GM13976 (cell line): ENCODE data around the gene CENPC.

Source experiments
- DNase-seq: peaks from one replicate; pipeline ENCODE4 v3.0.0; 2012; ENCODE audit warnings: low spot score
- CTCF ChIP-seq: IDR thresholded peaks from 2 replicates; pipeline ENCODE4 v1.5.1; 2012; ENCODE audit warnings: borderline replicate concordance, mild to moderate bottlenecking; ENCODE audit not compliant: insufficient read depth; ENCODE audit errors: extremely low read depth, missing control alignments, control extremely low read depth
- in situ Hi-C: fragments of 300-500 bp; cut with MboI; formaldehyde crosslinking; loops from one replicate; pipeline ENCODE4 v1.12.0; 2022; ENCODE audit warnings: low sequenced_read_pairs, mixed read lengths, inconsistent platforms; ENCODE audit not compliant: unreplicated experiment

CENPC gene

GRCh38 chr4:67468830-67469229 lies 76.5 kb downstream of the CENPC start:
- DNase-seq = no peak
- in situ Hi-C loops = no loop called here

GRCh38 chr4:67466751-67467150 lies 78.6 kb downstream of the CENPC start:
- no peak for TF ChIP-seq CTCF
- no peak for DNase-seq

More at GRCh38 chr4:67468830-67469229, 76.5 kb downstream of the CENPC start:
- no peak for TF ChIP-seq CTCF

GRCh38 chr4:67465763-67466052 lies 79.6 kb downstream of the CENPC start:
- in situ Hi-C loops = no loop called here
- TF ChIP-seq CTCF = no peak
- DNase-seq = no peak

More at GRCh38 chr4:67466751-67467150, 78.6 kb downstream of the CENPC start:
- in situ Hi-C loops = no loop called here

- no peak for TF ChIP-seq CTCF
- in situ Hi-C loops = no loop called here
- no peak for DNase-seq
These were observed 80.1 kb downstream of the CENPC start for GRCh38 chr4:67465032-67465762.

GRCh38 chr4:67460574-67460973 lies 84.7 kb downstream of the CENPC start:
- TF ChIP-seq CTCF = no peak
- in situ Hi-C loops = no loop called here
- DNase-seq = no peak

- no peak for DNase-seq
- TF ChIP-seq CTCF = no peak
- in situ Hi-C loops = no loop called here
These were observed 86.1 kb downstream of the CENPC start for GRCh38 chr4:67459164-67459563.
